Renal cortex interstitium (tissue), 11 donors: ENCODE data around the gene CD79B. TPM values are rescaled to one million over a fixed set of nuclear protein-coding genes. Genes with fewer than 3 reads are reported as not detected.
"Not testable (repeated sequence)": the region's sequence is repeated elsewhere in the genome, so short reads cannot be mapped to it uniquely, and the experiment has no call there.

Experiments
- DNase-seq, 11 donors: peaks; one replicate each; pipeline ENCODE4 v3.0.0-alpha.2; 2013; ENCODE audit warnings: low read depth in 9 of 11, low spot score in 4 of 11; ENCODE audit errors: extremely low read depth in 1 of 11
- polyA plus RNA-seq, 3 donors: library from polyadenylated mRNA; unstranded; fragments of 120-200 nt; gene quantifications; one replicate each; pipeline ENCODE4 v1.2.1, GENCODE V29; 2013; ENCODE audit not compliant: insufficient read length in 3 of 3

The CD79B gene
- polyA plus RNA-seq, 3 donors, result 2.1 to 4.1 (median 3.1) TPM

DNA sequence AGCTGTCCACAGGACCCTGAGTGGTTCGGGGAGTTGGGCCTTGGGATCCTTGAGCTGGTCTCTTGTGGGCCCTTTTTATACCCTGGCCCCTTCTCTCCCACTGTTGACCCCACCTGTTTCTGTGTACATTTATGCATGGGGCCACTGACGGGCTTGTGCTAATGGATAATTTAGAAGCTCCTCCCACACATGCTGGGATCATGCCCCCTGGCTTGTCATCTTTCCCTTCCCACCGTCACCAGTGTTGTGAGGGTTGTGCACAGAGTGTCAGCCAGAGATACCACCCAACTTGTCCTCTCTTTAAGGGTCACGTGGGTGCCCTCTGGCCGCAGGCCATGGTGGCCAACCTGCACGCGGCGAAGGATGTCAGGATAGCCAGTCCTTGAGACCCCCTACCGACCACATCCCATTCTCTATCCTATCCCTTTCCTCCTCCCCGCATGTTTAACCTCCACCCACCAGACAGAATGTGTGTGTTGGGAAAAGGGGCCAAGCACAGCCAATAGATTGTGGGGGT lies 13.3 kb downstream of the CD79B start, which contains the start of gene GH1:
Gene GH1, minus strand, starts transcription at position 51 of the 517 bp plus-strand sequence. CDS start 63 bp downstream, outside the sequence.
- not testable (repeated sequence) for DNase-seq

DNA sequence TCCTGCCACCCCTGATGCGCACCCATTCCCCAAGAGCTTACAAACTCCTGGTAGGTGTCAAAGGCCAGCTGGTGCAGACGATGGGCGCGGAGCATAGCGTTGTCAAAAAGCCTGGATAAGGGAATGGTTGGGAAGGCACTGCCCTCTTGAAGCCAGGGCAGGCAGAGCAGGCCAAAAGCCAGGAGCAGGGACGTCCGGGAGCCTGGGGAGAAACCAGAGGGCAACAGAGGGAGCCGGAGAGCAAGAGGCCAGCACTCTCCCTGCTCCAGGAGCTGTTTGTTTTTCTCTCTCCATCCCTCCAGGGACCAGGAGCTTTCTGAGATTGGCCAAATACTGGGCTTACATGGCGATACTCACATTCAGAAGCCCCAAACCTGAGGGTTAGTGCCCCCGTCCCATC lies 13.8 kb downstream of the CD79B start:
- no peak for DNase-seq

DNA sequence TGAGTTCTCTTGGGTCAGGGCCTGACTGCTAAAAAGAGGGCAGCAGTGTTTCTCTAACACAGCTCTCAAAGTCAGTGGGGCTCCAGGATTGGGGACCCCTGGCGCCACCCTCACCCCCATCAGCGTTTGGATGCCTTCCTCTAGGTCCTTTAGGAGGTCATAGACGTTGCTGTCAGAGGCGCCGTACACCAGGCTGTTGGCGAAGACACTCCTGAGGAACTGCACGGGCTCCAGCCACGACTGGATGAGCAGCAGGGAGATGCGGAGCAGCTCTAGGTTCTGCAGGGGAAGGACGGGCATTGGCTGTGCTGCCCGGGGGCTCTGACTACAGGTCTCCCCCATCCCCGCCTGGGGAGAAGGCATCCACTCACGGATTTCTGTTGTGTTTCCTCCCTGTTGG lies 14.5 kb downstream of the CD79B start:
- no peak for DNase-seq

DNA sequence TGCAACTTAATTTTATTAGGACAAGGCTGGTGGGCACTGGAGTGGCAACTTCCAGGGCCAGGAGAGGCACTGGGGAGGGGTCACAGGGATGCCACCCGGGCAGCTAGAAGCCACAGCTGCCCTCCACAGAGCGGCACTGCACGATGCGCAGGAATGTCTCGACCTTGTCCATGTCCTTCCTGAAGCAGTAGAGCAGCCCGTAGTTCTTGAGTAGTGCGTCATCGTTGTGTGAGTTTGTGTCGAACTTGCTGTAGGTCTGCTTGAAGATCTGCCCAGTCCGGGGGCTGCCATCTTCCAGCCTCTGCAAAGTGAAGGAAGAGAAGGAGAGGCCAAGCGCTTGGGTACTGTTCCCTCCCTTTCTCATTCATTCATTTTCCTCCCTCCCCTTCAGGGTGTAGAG lies 14.9 kb downstream of the CD79B start:
- DNase-seq, result not testable (repeated sequence)

DNA sequence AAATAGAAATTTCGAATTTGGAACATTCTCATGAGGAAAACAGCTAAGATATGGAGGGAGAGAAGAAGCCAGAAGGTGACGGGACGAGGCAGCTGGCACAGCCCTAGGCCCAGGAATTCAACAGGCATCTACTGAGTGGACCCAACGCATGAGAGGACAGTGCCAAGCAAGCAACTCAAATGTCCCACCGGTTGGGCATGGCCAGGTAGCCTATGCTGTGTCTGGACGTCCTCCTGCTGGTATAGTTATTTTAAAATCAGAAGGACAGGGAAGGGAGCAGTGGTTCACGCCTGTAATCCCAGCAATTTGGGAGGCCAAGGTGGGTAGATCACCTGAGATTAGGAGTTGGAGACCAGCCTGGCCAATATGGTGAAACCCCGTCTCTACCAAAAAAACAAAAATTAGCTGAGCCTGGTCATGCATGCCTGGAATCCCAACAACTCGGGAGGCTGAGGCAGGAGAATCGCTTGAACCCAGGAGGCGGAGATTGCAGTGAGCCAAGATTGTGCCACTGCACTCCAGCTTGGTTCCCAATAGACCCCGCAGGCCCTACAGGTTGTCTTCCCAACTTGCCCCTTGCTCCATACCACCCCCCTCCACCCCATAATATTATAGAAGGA lies 15.5 kb downstream of the CD79B start:
- DNase-seq, result no peak

DNA sequence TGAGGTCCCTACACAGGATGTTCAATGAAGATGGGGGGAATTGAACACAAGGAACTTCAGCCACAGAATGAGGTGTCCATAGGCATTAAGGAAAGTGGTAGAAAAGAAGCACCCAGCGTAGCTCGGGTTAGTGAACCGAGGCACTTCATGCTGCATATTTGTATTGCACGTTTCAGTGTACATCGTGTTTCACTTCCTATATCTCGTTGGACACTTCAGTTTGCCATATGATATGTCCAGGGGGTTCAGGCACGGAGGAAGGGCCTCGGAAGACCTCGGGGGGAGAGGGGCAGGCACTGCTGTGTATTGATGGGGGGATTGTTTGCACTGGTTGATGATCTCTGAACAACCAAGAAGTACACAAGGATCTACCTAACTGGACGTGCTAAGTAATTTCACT lies 16.4 kb downstream of the CD79B start:
- DNase-seq, result not testable (repeated sequence)

DNA sequence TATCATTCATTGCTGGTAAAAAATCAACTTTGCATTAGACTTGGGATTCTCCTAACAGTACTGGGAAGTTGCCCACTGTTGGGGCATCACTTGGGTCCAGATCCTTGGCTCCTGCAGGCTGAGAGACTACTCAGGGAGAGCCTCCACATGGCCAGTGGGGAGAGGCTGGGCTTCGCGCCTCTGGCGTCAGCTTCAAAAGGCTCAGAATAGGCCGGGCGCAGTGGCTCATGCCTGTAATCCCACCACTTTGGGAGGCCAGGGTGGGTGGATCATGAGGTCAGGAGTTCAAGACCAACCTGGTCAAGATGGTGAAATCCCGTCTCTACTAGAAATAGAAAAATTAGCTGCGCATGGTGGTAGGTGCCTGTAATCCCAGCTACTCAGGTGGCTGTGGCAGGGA lies 17.7 kb downstream of the CD79B start:
- no peak for DNase-seq

DNA sequence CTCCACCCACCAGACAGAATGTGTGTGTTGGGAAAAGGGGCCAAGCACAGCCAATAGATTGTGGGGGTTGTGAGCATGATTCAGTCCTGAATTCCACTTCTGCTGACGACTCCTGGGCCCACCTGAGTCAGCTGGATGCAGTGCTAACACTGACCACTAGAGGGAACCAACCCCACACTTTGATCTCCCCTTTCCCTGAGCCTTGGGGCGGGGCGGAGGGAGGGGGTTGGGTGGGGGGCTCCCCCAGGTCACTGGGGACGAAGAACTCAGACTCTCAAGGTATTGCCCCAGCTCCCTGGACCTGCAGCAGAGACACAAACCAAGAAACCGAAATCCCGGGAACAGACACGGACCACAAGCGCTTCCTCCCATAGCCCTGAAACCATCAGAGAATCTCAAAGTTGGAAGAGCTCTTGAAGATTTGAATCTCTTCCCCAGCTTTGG lies 20.5 kb downstream of the CD79B start:
- DNase-seq, result no peak

DNA sequence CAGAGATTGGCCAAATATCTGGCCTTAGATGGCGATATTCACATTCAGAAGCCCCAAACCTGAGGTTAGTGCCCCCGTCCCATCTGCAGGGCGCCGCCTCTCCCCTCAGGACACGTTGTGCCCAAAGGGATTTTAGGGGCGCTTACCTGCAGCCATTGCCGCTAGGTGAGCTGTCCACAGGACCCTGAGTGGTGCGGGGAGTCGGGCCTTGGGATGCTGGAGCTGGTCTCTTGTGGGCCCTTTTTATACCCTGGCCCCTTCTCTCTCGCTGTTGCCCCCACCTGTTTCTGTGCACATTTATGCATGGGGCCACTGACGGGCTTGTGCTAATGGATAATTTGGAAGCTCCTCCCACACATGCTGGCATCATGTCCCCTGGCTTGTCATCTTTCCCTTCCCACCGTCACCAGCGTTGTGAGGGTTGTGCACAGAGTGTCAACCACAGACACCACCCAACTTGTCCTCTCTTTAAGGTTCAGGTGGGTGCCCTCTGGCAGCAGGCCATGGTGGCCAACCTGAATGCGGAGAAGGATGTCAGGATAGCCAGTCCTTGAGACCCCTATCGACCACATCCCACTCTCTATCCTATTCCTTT lies 21.0 kb downstream of the CD79B start, which contains the start of gene CSHL1:
Gene CSHL1, minus strand, starts transcription at position 218 of the 595 bp plus-strand sequence. Its CDS starts 62 bp downstream, at position 156.
- no peak for DNase-seq

DNA sequence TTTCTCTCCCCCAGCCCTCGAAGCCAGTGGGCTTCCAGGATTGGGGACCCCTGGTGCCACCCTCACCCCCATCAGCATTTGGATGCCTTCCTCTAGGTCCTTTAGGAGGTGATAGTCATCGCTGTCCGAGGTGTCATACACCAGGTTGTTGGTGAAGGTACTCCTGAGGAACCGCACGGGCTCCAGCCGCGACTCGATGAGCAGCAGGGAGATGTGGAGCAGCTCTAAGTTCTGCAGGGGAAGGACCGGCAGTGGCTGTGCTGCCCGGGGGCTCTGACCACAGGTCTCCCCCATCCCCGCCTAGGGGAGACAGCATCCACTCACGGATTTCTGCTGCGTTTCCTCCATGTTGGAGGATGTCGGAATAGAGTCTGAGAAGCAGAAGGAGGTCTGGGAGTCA lies 22.0 kb downstream of the CD79B start:
- no peak for DNase-seq

DNA sequence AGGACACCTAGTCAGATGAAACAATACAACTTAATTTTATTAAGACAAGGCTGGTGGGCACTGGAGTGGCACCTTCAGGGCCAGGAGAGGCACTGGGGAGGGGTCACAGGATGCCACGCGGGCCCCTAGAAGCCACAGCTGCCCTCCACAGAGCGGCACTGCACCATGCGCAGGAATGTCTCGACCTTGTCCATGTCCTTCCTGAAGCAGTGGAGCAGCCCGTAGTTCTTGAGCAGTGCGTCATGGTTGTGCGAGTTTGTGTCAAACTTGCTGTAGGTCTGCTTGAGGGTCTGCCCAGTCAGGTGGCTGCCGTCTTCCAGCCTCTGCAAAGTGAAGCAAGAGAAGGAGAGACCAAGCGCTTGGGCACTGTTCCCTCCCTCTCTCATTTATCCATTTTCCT lies 22.5 kb downstream of the CD79B start:
- DNase-seq, result not testable (repeated sequence)

DNA sequence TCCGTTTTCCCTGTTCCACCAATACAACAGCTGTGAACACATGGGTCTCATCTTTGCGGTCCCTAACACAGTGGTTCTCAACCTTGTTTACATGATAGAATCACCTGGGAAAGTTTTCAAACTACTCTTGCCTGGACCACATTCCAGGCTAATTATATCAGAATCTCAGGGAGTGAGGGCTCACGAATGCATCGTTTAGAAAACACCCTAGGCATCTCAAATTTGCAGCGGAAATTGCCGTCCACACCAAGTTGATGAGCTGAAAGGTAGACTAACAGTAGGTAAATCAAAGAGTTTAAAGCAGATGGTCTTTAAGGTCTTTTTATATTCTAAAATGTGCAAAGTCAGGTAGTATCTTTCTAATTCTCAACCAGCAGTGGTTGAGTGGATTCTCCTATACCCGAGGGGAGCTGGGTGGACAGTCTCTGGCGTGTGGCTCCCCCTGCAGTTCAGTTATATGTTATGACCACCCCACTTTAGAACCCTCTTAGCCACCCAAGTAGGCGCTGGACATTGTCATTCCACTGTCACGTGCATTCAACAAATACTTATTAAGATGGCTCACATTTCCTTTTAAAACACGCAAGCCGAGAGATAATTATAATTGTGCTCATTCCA lies 24.9 kb downstream of the CD79B start:
- DNase-seq, result not testable (repeated sequence)

DNA sequence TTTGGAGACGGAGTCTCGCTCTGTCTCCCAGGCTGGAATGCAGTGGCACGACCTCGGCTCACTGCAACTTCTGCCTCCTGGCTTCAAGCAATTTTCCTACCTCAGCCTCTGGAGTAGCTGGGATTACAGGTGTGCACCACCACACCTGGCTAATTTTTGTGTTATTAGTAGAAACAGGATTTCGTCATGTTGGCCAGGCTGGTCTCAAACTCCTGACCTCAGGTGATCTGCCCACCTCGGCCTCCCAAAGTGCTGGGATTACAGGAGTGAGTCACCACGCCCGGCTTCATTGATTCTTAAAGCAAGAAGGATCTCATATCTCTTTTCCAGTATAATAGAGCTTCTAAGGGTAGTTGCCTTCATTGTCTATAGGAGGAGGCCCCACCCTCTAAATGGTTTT lies 27.3 kb downstream of the CD79B start:
- DNase-seq, result not testable (repeated sequence)

DNA sequence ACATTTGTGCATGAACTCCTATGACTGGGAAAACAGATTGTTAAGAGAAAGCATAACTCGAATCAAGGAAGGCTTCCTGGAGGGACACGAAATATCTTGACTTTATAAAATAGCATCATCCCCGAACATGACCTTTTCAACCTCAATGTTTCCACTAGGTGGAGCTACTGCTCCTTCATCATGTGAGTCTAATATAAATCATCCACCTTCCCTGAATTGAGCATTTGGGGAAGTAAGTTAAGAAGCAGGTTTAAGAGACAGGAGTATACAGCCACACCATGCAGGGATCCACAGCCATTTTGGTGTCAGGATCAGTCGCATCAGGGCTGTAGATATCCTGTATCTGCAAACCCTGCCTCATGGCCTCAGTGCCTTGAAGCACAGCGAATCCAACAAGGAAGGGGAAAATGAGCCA lies 28.3 kb downstream of the CD79B start:
- DNase-seq, result not testable (repeated sequence)

DNA sequence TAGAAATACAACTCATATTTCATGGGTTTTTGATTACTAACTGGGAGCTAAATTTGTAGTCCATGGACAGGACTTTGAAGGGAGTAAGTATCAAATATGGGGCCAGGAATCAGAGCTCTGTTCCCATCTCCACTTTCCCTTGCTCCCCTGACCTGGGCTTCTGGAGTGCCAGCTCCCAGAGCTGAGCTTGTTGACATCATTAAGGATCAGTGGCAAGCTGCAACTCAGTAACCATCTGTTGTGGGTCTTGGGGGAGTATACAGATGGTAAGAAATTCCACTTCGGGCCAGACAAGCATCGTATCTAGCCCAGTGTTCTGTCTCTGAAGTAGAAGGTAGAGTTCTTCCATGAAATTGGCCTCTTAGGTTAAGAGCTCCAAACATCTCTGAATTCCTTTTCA lies 30.2 kb downstream of the CD79B start:
- not testable (repeated sequence) for DNase-seq

DNA sequence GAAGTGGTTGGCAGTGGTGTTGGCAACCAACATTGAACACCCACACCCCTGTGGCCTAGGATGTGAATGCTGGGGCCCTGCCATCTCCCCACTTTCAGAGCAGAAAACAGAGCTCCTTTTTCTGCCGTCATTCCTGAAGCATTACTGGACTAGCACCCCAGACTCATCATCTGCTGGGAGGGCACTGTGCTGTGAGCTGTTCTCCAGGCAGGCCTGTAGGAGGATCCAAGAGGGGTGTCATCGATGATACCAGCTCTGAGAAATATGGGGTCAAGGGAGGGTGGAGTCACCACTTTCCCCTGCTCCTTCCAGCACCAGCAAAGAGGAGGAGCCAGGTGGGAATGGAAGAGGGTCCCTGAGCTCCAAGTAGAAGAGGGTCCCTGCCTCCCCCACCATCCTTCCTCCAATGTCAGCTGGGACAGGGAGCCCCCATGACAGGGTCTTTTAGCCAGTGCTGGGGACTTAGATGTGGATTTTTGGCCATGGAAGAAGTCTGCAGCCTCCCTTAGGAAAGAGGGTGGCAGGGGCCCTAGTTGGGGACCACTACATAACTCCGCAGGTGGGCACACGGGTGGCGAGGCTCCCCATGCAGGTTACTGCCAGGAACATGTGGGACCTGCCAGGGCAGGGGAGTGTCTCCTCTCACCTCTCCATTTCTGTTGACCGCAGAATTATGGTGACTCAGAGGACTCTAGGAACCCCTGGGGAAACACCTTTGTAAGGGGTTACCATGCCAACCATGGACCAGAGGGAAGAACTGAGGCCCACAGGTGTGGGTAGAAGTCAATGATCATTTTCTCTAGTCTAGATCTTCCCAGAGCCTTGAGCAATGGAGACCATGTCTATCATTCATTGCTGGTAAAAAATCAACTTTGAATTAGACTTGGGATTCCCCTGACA lies 33.0 kb downstream of the CD79B start:
- DNase-seq, result not testable (repeated sequence)

DNA sequence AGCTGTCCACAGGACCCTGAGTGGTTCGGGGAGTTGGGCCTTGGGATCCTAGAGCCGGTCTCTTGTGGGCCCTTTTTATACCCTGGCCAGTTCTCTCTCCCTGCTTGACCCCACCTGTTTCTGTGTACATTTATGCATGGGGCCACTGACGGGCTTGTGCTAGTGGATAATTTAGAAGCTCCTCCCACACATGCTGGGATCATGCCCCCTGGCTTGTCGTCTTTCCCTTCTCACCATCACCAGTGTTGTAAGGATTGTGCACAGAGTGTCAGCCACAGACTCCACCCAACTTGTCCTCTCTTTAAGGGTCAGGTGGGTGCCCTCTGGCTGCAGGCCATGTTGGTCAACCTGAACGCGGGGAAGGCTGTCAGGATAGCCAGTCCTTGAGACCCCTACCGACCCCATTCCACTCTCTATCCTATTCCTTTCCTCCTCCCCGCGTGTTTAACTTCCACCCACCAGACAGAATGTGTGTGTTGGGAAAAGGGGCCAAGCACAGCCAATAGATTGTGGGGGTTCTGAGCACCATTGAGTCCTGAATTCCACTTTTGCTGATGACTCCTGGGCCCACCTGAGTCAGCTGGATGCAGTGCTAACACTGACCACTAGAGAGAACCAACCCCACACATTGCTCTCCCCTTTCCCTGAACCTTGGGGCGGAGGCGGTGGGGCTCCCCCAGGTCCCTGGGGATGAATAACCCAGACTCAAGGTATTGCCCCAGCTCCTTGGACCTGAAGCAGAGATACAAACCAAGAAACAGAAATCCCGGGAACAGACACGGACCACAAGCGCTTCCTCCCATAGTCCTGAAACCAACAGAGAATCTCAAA lies 35.4 kb downstream of the CD79B start, which contains the start of gene CSH1:
Gene CSH1, minus strand, starts transcription at position 51 of the 831 bp plus-strand sequence. CDS start 63 bp downstream, outside the sequence.
- not testable (repeated sequence) for DNase-seq

DNA sequence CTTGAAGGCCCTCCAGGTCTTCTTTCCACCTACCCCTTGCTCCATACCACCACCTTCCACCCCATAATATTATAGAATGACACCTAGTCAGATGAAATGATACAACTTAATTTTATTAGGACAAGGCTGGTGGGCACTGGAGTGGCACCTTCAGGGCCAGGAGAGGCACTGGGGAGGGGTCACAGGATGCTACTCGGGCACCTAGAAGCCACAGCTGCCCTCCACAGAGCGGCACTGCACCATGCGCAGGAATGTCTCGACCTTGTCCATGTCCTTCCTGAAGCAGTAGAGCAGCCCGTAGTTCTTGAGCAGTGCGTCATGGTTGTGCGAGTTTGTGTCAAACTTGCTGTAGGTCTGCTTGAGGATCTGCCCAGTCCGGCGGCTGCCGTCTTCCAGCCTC lies 37.3 kb downstream of the CD79B start:
- DNase-seq, result not testable (repeated sequence)
